HCT116 (cell line): ENCODE data around the gene AQP9. TPM values are rescaled to one million over a fixed set of nuclear protein-coding genes. Genes with fewer than 3 reads are reported as not detected.

ENCODE experiments used
- ATAC-seq: fragments of 200-7000 bp; cut with Tn5 transposase; 2 replicates; pipeline ENCODE4 v1.9.1; 2020; ENCODE audit warnings: mild to moderate bottlenecking, moderate library complexity
- BruUV-seq: library from RNA; stranded (reverse); fragments of 400-500 nt; replicated peaks from 2 replicates; lab custom pipeline; 2021; lab: Mats Ljungman, UMichigan
- CTCF ChIA-PET: fragments of 300-600 bp; sonication (Branson Sonifier 250); formaldehyde crosslinking; loops from one replicate; lab custom pipeline; 2021; ENCODE audit warnings: antibody characterized with exemption; lab: Charles Lee
- POLR2A ChIA-PET: fragments of 300-600, 350-600 bp; sonication (Branson Sonifier 250); formaldehyde crosslinking; loops from one replicate; lab custom pipeline; 2021; ENCODE audit warnings: antibody characterized with exemption; lab: Charles Lee
- RAD21 ChIA-PET, 2 experiments: fragments of 300-600 bp; sonication (Branson Sonifier 250); formaldehyde crosslinking; loops; one replicate each; lab custom pipeline; 2023; ENCODE audit warnings: low total read pairs in 2 of 2; ENCODE audit not compliant: uncharacterized antibody in 2 of 2, unreplicated experiment in 2 of 2, low non-redundant PET in 1 of 2; lab: Charles Lee
- DNase-seq: peaks from one replicate; pipeline ENCODE4 v3.0.0-alpha.2; 2010; ENCODE audit warnings: low read depth, low spot score
- H2AFZ ChIP-seq: fragments of 200-600 bp; shearing (Covaris generic), sonication (generic); 2 replicates; pipeline ENCODE4 v1.6.1; 2017; ENCODE audit warnings: low read depth, mixed run types, mixed read lengths, antibody characterized with exemption, low read length; ENCODE audit not compliant: poor library complexity, severe bottlenecking
- H3K27ac ChIP-seq: 2 replicates; pipeline ENCODE4 v1.5.1; 2012; ENCODE audit warnings: low read depth, low read length
- H3K27me3 ChIP-seq: fragments of 200-600 bp; sonication (generic); 2 replicates; pipeline ENCODE4 v1.6.1; 2016; ENCODE audit warnings: mixed run types, low read length, mixed read lengths; ENCODE audit not compliant: insufficient read depth
- H3K36me3 ChIP-seq, 2 experiments: fragments of 200-500 bp in 1 of 2; fragments of 200-600 bp in 1 of 2; sonication (Bioruptor generic) in 1 of 2; sonication (generic) in 1 of 2; 2 replicates each; pipeline versions ENCODE4 v1.5.1 to v1.6.1; 2014 to 2016; ENCODE audit warnings: low read length in 2 of 2, inconsistent platforms in 1 of 2, mixed read lengths in 1 of 2, mixed run types in 1 of 2; ENCODE audit not compliant: insufficient read depth in 2 of 2, control insufficient read depth in 1 of 2
- H3K4me1 ChIP-seq, 2 experiments: fragments of 200-600 bp in 1 of 2; sonication (generic) in 1 of 2; 2 replicates each; pipeline versions ENCODE4 v1.5.1 to v1.6.1; 2012 to 2017; ENCODE audit warnings: low read length in 2 of 2, inconsistent platforms in 1 of 2, mild to moderate bottlenecking in 1 of 2, mixed read lengths in 1 of 2, mixed run types in 1 of 2, moderate library complexity in 1 of 2; ENCODE audit not compliant: insufficient read depth in 2 of 2, control insufficient read depth in 1 of 2
- H3K4me2 ChIP-seq: fragments of 200-600 bp; sonication (generic); 2 replicates; pipeline ENCODE4 v1.6.1; 2017; ENCODE audit warnings: mixed run types, low read length, mixed read lengths
- H3K4me3 ChIP-seq, 2 experiments: fragments of 200-600 bp in 1 of 2; sonication (generic) in 1 of 2; replicated peaks in 1 of 2; 2 replicates each; pipeline ENCODE4 v1.5.1; 2011 to 2016; ENCODE audit warnings: low read length in 2 of 2, control low read depth in 1 of 2, low read depth in 1 of 2, mild to moderate bottlenecking in 1 of 2, mixed read lengths in 1 of 2, mixed run types in 1 of 2
- H3K79me2 ChIP-seq: fragments of 200-600 bp; sonication (generic); 2 replicates; pipeline ENCODE4 v1.6.1; 2017; ENCODE audit warnings: mild to moderate bottlenecking, mixed run types, low read length, moderate library complexity, mixed read lengths; ENCODE audit not compliant: insufficient read depth
- H3K9ac ChIP-seq: fragments of 200-600 bp; sonication (generic); 2 replicates; pipeline ENCODE4 v1.6.1; 2016; ENCODE audit warnings: low read length, mixed read lengths
- H3K9me2 ChIP-seq: fragments of 200-600 bp; sonication (generic), shearing (Covaris generic); 2 replicates; pipeline ENCODE4 v1.6.1; 2017; ENCODE audit warnings: mixed run types, mild to moderate bottlenecking, moderate library complexity; ENCODE audit not compliant: insufficient read depth
- H3K9me3 ChIP-seq, 2 experiments: fragments of 200-500 bp in 1 of 2; fragments of 200-600 bp in 1 of 2; sonication (Bioruptor generic) in 1 of 2; sonication (generic) in 1 of 2; 2 replicates each; pipeline ENCODE4 v1.6.1; 2014 to 2017; ENCODE audit warnings: low read length in 2 of 2, mixed read lengths in 2 of 2, inconsistent platforms in 1 of 2, low read depth in 1 of 2, mild to moderate bottlenecking in 1 of 2, mixed run types in 1 of 2, moderate library complexity in 1 of 2; ENCODE audit not compliant: control insufficient read depth in 1 of 2, insufficient read depth in 1 of 2
- H4K20me1 ChIP-seq: fragments of 200-600 bp; sonication (generic), shearing (Covaris generic); 2 replicates; pipeline ENCODE4 v1.6.1; 2017; ENCODE audit warnings: mixed run types, mild to moderate bottlenecking, moderate library complexity; ENCODE audit not compliant: insufficient read depth
- ATF3 ChIP-seq: IDR thresholded peaks from 2 replicates; pipeline ENCODE4 v1.6.1; 2012
- CBX3 ChIP-seq: IDR thresholded peaks from 2 replicates; pipeline ENCODE4 v1.6.1; 2012; ENCODE audit warnings: low read depth
- CEBPB ChIP-seq: IDR thresholded peaks from 2 replicates; pipeline ENCODE4 v1.6.1; 2012; ENCODE audit warnings: low read depth
- CTCF ChIP-seq, 3 experiments: fragments of 200-600 bp in 1 of 3; sonication (generic) in 1 of 3; IDR thresholded peaks in 2 of 3; conservative IDR thresholded peaks in 1 of 3; 2 replicates each; pipeline ENCODE4 v1.5.1; 2012 to 2017; ENCODE audit warnings: low read depth in 2 of 3, low read length in 2 of 3, antibody characterized with exemption in 1 of 3, borderline replicate concordance in 1 of 3, control low read depth in 1 of 3, mild to moderate bottlenecking in 1 of 3, mixed read lengths in 1 of 3, mixed run types in 1 of 3, moderate library complexity in 1 of 3; ENCODE audit not compliant: insufficient read depth in 1 of 3
- EGR1 ChIP-seq: IDR thresholded peaks from 2 replicates; pipeline ENCODE4 v1.6.1; 2012; ENCODE audit warnings: low read depth
- ELF1 ChIP-seq: IDR thresholded peaks from 2 replicates; pipeline ENCODE4 v1.6.1; 2012; ENCODE audit warnings: low read depth, borderline replicate concordance
- EZH2 ChIP-seq: fragments of 200-600 bp; sonication (generic); IDR thresholded peaks from 2 replicates; pipeline ENCODE4 v1.6.1; 2017; ENCODE audit warnings: antibody characterized with exemption, mixed run types
- EZH2phosphoT487 ChIP-seq: fragments of 200-600 bp; IDR thresholded peaks from 2 replicates; pipeline ENCODE4 v1.6.1; 2018; ENCODE audit warnings: antibody characterized with exemption, borderline replicate concordance
- FOSL1 ChIP-seq: IDR thresholded peaks from 2 replicates; pipeline ENCODE4 v1.6.1; 2012; ENCODE audit warnings: low read depth
- JUND ChIP-seq: IDR thresholded peaks from 2 replicates; pipeline ENCODE4 v1.6.1; 2012
- POLR2A ChIP-seq: IDR thresholded peaks from 2 replicates; pipeline ENCODE4 v1.7.0; 2011; ENCODE audit warnings: borderline replicate concordance; ENCODE audit not compliant: insufficient read depth, insufficient read length; ENCODE audit errors: extremely low read depth
- POLR2AphosphoS5 ChIP-seq: IDR thresholded peaks from 2 replicates; pipeline ENCODE4 v1.6.1; 2011; ENCODE audit warnings: mild to moderate bottlenecking, low read depth, low read length, moderate library complexity
- RAD21 ChIP-seq: IDR thresholded peaks from 2 replicates; pipeline ENCODE4 v1.6.1; 2012; ENCODE audit warnings: low read depth, mild to moderate bottlenecking
- REST ChIP-seq: IDR thresholded peaks from 2 replicates; pipeline ENCODE4 v1.6.1; 2012; ENCODE audit warnings: low read depth
- SIN3A ChIP-seq: IDR thresholded peaks from 2 replicates; pipeline ENCODE4 v1.6.1; 2012; ENCODE audit warnings: low read depth
- SRF ChIP-seq: IDR thresholded peaks from 2 replicates; pipeline ENCODE4 v1.6.1; 2012; ENCODE audit warnings: low read depth
- TCF7L2 ChIP-seq: IDR thresholded peaks from 2 replicates; pipeline ENCODE4 v1.7.0; 2011; ENCODE audit warnings: borderline replicate concordance, inconsistent platforms; ENCODE audit not compliant: insufficient read depth, insufficient read length; ENCODE audit errors: extremely low read depth
- YY1 ChIP-seq: IDR thresholded peaks from 2 replicates; pipeline ENCODE4 v1.6.1; 2011; ENCODE audit warnings: low read length, low read depth, moderate library complexity, mild to moderate bottlenecking; ENCODE audit not compliant: insufficient replicate concordance; ENCODE audit errors: extremely low read depth
- ZFX ChIP-seq: fragments of 450-650 bp; IDR thresholded peaks from 2 replicates; pipeline ENCODE4 v1.6.1; 2017
- intact Hi-C: fragments of 100-400 bp; cut with micrococcal nuclease; formaldehyde crosslinking; loops from 2 replicates; pipeline ENCODE4 v1.10.0; 2022
- total RNA-seq: library from RNA; stranded (reverse); gene quantifications from one replicate; pipeline ENCODE4 v1.2.1, GENCODE V29; 2021; ENCODE audit not compliant: unreplicated experiment
- TF ChIP-seq, protein P1 (sequence below): IDR thresholded peaks from 2 replicates; pipeline ENCODE4 v1.6.1; 2011; ENCODE audit warnings: mild to moderate bottlenecking, low read length, moderate library complexity; ENCODE audit not compliant: insufficient replicate concordance; ENCODE audit errors: extremely low read depth

The AQP9 gene
- total RNA-seq, 1 experiment from 2014 or later: 0.12 TPM

- H3K4me2 ChIP-seq: no peak overlapping the region
- TF ChIP-seq TCF7L2 (no peak), ZFX (no peak), EGR1 (no peak), CBX3 (no peak), EZH2phosphoT487 (no peak), EZH2 (no peak), YY1 (no peak), POLR2A (no peak), FOSL1 (no peak), SRF (no peak), SIN3A (no peak), CTCF (IDR thresholded peaks at IDR 0.05 in 2 of 3, conservative IDR thresholded peaks at IDR 0.05 in 1 of 3; ENCODE audit: borderline replicate concordance in 1 of 3, insufficient read depth in 1 of 3, low read depth in 2 of 3, low read length in 2 of 3) (no peak), JUND (no peak), RAD21 (no peak), ELF1 (no peak), REST (no peak), POLR2AphosphoS5 (no peak), CEBPB (no peak), ATF3 (no peak)
- TF ChIP-seq, protein P1, sequence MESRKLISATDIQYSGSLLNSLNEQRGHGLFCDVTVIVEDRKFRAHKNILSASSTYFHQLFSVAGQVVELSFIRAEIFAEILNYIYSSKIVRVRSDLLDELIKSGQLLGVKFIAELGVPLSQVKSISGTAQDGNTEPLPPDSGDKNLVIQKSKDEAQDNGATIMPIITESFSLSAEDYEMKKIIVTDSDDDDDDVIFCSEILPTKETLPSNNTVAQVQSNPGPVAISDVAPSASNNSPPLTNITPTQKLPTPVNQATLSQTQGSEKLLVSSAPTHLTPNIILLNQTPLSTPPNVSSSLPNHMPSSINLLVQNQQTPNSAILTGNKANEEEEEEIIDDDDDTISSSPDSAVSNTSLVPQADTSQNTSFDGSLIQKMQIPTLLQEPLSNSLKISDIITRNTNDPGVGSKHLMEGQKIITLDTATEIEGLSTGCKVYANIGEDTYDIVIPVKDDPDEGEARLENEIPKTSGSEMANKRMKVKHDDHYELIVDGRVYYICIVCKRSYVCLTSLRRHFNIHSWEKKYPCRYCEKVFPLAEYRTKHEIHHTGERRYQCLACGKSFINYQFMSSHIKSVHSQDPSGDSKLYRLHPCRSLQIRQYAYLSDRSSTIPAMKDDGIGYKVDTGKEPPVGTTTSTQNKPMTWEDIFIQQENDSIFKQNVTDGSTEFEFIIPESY: no peak
- ChIA-PET RAD21 (no interaction called here), CTCF (interaction anchor here (1.0 kb wide), 1 partner anchor 12 kb away, joined by 4 read pairs; no protein-coding TSS in a partner anchor), POLR2A (no interaction called here)
- BruUV-seq: no TSS peak
- no peaks in the 10 kb centered on the region for H3K4me1 ChIP-seq
- no peak overlapping the region for H3K4me3 ChIP-seq
- H3K27ac ChIP-seq: no peak overlapping the region
- no peak for DNase-seq
- no peaks in the 10 kb centered on the region for H3K9me3 ChIP-seq
- intact Hi-C loops: no loop called here
- no peaks in the 10 kb centered on the region for H4K20me1 ChIP-seq
- H3K79me2 ChIP-seq: no peaks in the 10 kb centered on the region
- no peaks in the 10 kb centered on the region for H3K9me2 ChIP-seq
- no peak overlapping the region for H2AFZ ChIP-seq
- H3K36me3 ChIP-seq: no peaks in the 10 kb centered on the region
- H3K9ac ChIP-seq: no peak overlapping the region
- no peaks in the 10 kb centered on the region for H3K27me3 ChIP-seq
- ATAC-seq: no peak
Observed at GRCh38 chr15:58200739-58201138, 62.6 kb downstream of the AQP9 start.
